ENCODE measurements around the gene C5.

C5 gene

GRCh38 chr9:121067640-121068039, 17.6 kb upstream of the C5 start:
- no peak for TF ChIP-seq CTCF (IDR thresholded peaks at IDR 0.05)
- no peak overlapping the region for H3K4me3 ChIP-seq
- no peak overlapping the region for H3K27ac ChIP-seq
- DNase-seq (ENCODE audit: low spot score) = no peak

GRCh38 chr9:121066850-121067249, 16.8 kb upstream of the C5 start:
- H3K27ac ChIP-seq = no peak overlapping the region
- TF ChIP-seq CTCF (IDR thresholded peaks at IDR 0.05) = no peak
- no peak overlapping the region for H3K4me3 ChIP-seq
- no peak for DNase-seq (ENCODE audit: low spot score)

GRCh38 chr9:121059998-121060636, 10.0 kb upstream of the C5 start:
- peak; percentile 68 for TF ChIP-seq CTCF (IDR thresholded peaks at IDR 0.05)
- Histone ChIP-seq H3K27ac (no peak overlapping the region), H3K4me3 (peak overlapping the region; percentile 41)
- DNase-seq (ENCODE audit: low spot score) = no peak

GRCh38 chr9:121059513-121059912, 9.4 kb upstream of the C5 start:
- Histone ChIP-seq H3K4me3 (no peak overlapping the region), H3K27ac (no peak overlapping the region)
- TF ChIP-seq CTCF (IDR thresholded peaks at IDR 0.05) = no peak
- DNase-seq (ENCODE audit: low spot score) = no peak

- no peak for DNase-seq (ENCODE audit: low spot score)
- Histone ChIP-seq H3K4me3 (no peak overlapping the region), H3K27ac (no peak overlapping the region)
- TF ChIP-seq CTCF (IDR thresholded peaks at IDR 0.05) = no peak
Observed at GRCh38 chr9:121057821-121058220, 7.7 kb upstream of the C5 start.

GRCh38 chr9:121055642-121056143, 5.6 kb upstream of the C5 start:
- Histone ChIP-seq H3K4me3 (no peak overlapping the region), H3K27ac (no peak overlapping the region)
- TF ChIP-seq CTCF (IDR thresholded peaks at IDR 0.05) = no peak
- DNase-seq (ENCODE audit: low spot score) = no peak

GRCh38 chr9:121053544-121053943, 3.5 kb upstream of the C5 start:
- H3K27ac ChIP-seq = no peak overlapping the region
- no peak for DNase-seq (ENCODE audit: low spot score)
- TF ChIP-seq CTCF (IDR thresholded peaks at IDR 0.05) = no peak
- H3K4me3 ChIP-seq = no peak overlapping the region
